GM04504 (cell line): ENCODE measurements around the gene TRUB1.

ENCODE experiments used
- DNase-seq: peaks from one replicate; pipeline ENCODE4 v3.0.0-alpha.2; 2012; ENCODE audit warnings: low read depth

The TRUB1 gene

GRCh38 chr10:114975091-114975490 lies 37.1 kb downstream of the TRUB1 start:
- DNase-seq, result no peak

- DNase-seq, result no peak
These were observed 45.0 kb downstream of the TRUB1 start for GRCh38 chr10:114982989-114983388.

GRCh38 chr10:114987995-114988394 lies 50.0 kb downstream of the TRUB1 start:
- no peak for DNase-seq

- no peak for DNase-seq
These were observed 52.6 kb downstream of the TRUB1 start for GRCh38 chr10:114990586-114990985.

GRCh38 chr10:114990991-114991390 lies 53.0 kb downstream of the TRUB1 start:
- DNase-seq, result no peak

- DNase-seq, result no peak
These were observed 54.3 kb downstream of the TRUB1 start for GRCh38 chr10:114992189-114992775.

GRCh38 chr10:114995468-114996247 lies 57.7 kb downstream of the TRUB1 start:
- no peak for DNase-seq

- DNase-seq, result no peak
These were observed 58.5 kb downstream of the TRUB1 start for GRCh38 chr10:114996542-114996941.

GRCh38 chr10:114998993-114999392 lies 61.0 kb downstream of the TRUB1 start:
- DNase-seq, result no peak

- DNase-seq, result no peak
These were observed 63.7 kb downstream of the TRUB1 start for GRCh38 chr10:115001506-115002381.

- DNase-seq, result no peak
These were observed 65.4 kb downstream of the TRUB1 start for GRCh38 chr10:115003396-115003795.

GRCh38 chr10:115004236-115004862 lies 66.4 kb downstream of the TRUB1 start:
- DNase-seq, result no peak

GRCh38 chr10:115005771-115006170 lies 67.8 kb downstream of the TRUB1 start:
- DNase-seq, result no peak

GRCh38 chr10:115018185-115018931 lies 80.4 kb downstream of the TRUB1 start:
- DNase-seq, result no peak

- DNase-seq, result no peak
These were observed 82.5 kb downstream of the TRUB1 start for GRCh38 chr10:115020449-115020848.

- DNase-seq, result no peak
These were observed 84.7 kb downstream of the TRUB1 start for GRCh38 chr10:115022733-115023132.

GRCh38 chr10:115023715-115024114 lies 85.7 kb downstream of the TRUB1 start:
- no peak for DNase-seq

GRCh38 chr10:115024371-115024770 lies 86.4 kb downstream of the TRUB1 start:
- no peak for DNase-seq

GRCh38 chr10:115026056-115026745 lies 88.2 kb downstream of the TRUB1 start:
- no peak for DNase-seq

- no peak for DNase-seq
These were observed 88.7 kb downstream of the TRUB1 start for GRCh38 chr10:115026746-115027140.
